Right cardiac atrium (tissue), 5 donors: Measurements from ENCODE around the gene LATS2. TPM values are rescaled to one million over a fixed set of nuclear protein-coding genes. Genes with fewer than 3 reads are reported as not detected.

ENCODE experiments used
- ATAC-seq, 2 donors: fragments of 200-7000 bp; cut with Tn5 transposase; one replicate each; pipeline versions ENCODE4 v1.8.0 to v1.9.1; 2020; ENCODE audit warnings: moderate library complexity in 2 of 2, mild to moderate bottlenecking in 1 of 2
- DNase-seq, 3 donors: peaks; one replicate each; pipeline ENCODE4 v3.0.0-alpha.2; 2020
- H3K27ac ChIP-seq: one replicate; pipeline ENCODE4 v1.5.1; 2013; ENCODE audit warnings: mild to moderate bottlenecking, low read length, control low read depth, moderate library complexity
- H3K27me3 ChIP-seq: one replicate; pipeline ENCODE4 v1.6.1; 2013; ENCODE audit not compliant: control insufficient read depth, insufficient read depth
- H3K4me1 ChIP-seq: one replicate; pipeline ENCODE4 v1.6.1; 2013; ENCODE audit warnings: low read length; ENCODE audit not compliant: control insufficient read depth, insufficient read depth
- H3K4me3 ChIP-seq: one replicate; pipeline ENCODE4 v1.5.1; 2013; ENCODE audit warnings: low read length, control low read depth
- H3K9me3 ChIP-seq: one replicate; pipeline ENCODE4 v1.6.1; 2013; ENCODE audit warnings: low read length; ENCODE audit not compliant: control insufficient read depth
- WGBS: extraction: QIAGEN DNeasy Blood & Tissue Kit; methylation state at CpG from one replicate; pipeline ENCODE4 v1.1.7; 2013; 5-methylcytosine and 5-hydroxymethylcytosine counted together
- intact Hi-C, 4 donors: fragments of 100-400 bp; cut with DNase I; formaldehyde crosslinking; loops; one replicate each; pipeline versions ENCODE4 v1.11.0 to v1.14.0; 2022 to 2023
- polyA plus RNA-seq: library from polyadenylated mRNA; stranded (reverse); fragments of 200-250 nt; gene quantifications from one replicate; pipeline ENCODE4 v1.2.3, GENCODE V29; 2013
- total RNA-seq, 4 donors: library from RNA; stranded (reverse); fragmentation: NEBNext Ultra II Directional; extraction: Animal tissue kit (Norgen Biotek cat#: 25700); gene quantifications; one replicate each; pipeline ENCODE4 v1.2.1, GENCODE V29; 2021
- donor health status: healthy with polysubstance abuse.
- donor health status: DM: no; HTN: yes; CAD: no.
- donor health status: DM: no; HTN: no; CAD: no.
- donor health status: DM: no; HTN: yes; CAD: no; lungs with severe emphysema.
- donor health status: DM: yes; HTN: yes; CAD: no.

The LATS2 gene
- total and polyA plus RNA-seq, 5 donors = 10.5 to 36.7 (median 23.6) TPM

DNA sequence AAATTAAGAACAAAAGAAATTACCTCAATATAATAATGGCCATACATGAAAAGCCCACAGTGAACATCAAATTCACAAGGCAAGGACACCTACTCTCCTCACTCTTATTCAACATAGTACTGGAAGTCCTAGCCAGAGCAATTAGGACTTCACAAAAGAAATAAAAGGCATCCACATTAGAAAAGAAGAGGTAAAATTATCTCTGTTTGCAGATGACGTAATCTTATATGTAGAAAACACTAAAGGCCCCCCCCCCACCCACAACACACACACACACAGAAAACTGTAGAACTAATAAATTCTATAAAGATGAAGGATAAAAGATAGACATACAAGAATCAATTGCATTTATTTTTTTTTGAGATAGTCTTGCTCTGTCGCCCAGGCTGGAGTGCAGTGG lies 25.5 kb upstream of the LATS2 start:
- no peak for ATAC-seq
- Histone ChIP-seq H3K4me1 (no peaks in the 10 kb centered on the region), H3K9me3 (no peaks in the 10 kb centered on the region), H3K4me3 (no peak overlapping the region), H3K27ac (no peak overlapping the region), H3K27me3 (no peaks in the 10 kb centered on the region)
- WGBS = 91% methylated on average over 2 of the region's 2 CpGs
- no peak for DNase-seq
- intact Hi-C loops = no loop called here

- H3K4me1 ChIP-seq = no peaks in the 10 kb centered on the region
- WGBS = 92% methylated on average over 7 of the region's 7 CpGs
- no peak for DNase-seq
- intact Hi-C loops = no loop called here
- H3K4me3 ChIP-seq = no peak overlapping the region
- H3K27me3 ChIP-seq = no peaks in the 10 kb centered on the region
- no peaks in the 10 kb centered on the region for H3K9me3 ChIP-seq
- ATAC-seq = no peak
- no peak overlapping the region for H3K27ac ChIP-seq
Measured at GRCh38 chr13:21081926-21082325, 20.5 kb upstream of the LATS2 start.

DNA sequence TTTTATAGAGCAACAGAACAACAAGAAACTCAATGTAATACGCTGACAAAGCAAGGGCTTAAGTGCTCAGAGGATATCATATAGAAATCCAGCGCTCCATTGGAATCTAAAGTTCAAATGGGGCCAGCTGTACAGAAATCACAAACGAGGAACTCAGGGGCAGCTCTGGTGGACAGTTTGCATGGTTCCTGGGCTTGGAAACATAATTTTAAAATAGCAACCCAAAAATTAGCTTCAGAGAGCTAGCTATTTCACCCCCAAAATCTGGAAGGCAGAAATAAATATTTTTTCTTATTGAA lies 19.2 kb upstream of the LATS2 start:
- no peak for ATAC-seq
- no peak overlapping the region for H3K27ac ChIP-seq
- 42% methylated on average over 3 of the region's 3 CpGs for WGBS
- no peaks in the 10 kb centered on the region for H3K4me1 ChIP-seq
- intact Hi-C loops = no loop called here
- no peak for DNase-seq
- no peak overlapping the region for H3K4me3 ChIP-seq
- H3K9me3 ChIP-seq = no peaks in the 10 kb centered on the region
- H3K27me3 ChIP-seq = no peaks in the 10 kb centered on the region

DNA sequence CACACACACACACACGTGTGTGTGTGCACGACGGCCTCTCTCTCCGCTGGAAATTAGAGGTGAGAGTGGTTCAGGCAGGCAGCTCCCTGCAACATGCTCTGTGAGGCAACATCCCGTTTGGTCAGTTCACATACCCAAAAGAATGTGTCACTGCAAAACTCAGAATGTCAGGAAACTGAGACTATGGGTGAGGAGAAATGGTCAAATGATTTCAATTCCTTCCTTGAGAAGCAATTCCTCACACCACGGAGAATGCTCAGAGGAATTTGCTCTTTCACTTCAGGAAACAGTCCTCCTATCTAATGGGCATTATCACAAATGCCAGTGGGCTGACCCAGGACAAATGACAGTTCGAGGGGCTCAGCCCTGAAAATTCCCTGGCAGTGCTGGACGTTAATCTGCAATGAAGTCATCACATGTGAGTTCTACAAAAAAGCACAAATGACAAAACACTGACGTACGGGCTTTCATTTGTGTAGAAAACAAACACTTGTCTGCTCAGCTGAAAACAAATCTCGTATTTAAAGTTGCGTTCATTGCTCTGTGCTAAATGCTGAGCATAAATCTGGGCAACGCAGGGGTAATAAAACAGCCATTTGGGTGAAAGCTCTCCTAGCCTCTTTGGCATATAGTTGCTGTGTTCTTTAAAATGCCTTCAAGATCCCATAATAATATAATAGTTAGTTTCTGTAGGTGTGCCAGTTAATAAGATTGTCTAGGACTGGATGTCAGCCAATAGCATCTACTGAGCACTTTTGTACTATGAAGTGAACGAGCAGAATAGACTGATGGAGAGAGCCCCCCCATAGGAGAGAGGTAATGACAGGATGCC lies 18.6 kb upstream of the LATS2 start:
- intact Hi-C loops = no loop called here
- peak overlapping the region; percentile 48 for H3K4me3 ChIP-seq
- DNase-seq (peak in 1 of 3 donors; percentile 59), ATAC-seq (peak; percentile 72 to 79)
- WGBS = 22% methylated on average over 14 of the region's 14 CpGs
- no peaks in the 10 kb centered on the region for H3K4me1 ChIP-seq
- peak overlapping the region; percentile 63 for H3K27ac ChIP-seq
- no peaks in the 10 kb centered on the region for H3K27me3 ChIP-seq
- H3K9me3 ChIP-seq = no peaks in the 10 kb centered on the region

DNA sequence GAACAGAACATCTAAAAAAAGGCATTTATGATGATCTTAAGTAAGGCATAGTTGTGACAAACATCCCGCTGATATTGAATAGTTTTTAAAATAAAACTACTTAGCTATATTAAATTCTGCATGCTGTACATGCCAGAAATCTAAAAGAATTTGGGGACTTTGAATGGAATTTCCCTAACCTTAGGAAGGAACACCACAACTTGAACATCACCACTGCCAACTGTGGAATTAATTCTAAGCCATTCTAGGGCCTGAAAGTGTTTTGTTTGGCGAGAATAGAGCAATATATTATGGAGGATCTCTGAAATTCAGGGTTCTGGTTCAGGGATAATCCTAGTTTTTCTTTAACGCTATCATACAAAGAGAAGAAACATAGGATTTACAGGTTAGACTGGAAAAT lies 17.8 kb upstream of the LATS2 start:
- no peaks in the 10 kb centered on the region for H3K27me3 ChIP-seq
- H3K4me1 ChIP-seq = no peaks in the 10 kb centered on the region
- no peak overlapping the region for H3K4me3 ChIP-seq
- H3K27ac ChIP-seq = no peak overlapping the region
- 90% methylated on average over 3 of the region's 3 CpGs for WGBS
- no peaks in the 10 kb centered on the region for H3K9me3 ChIP-seq
- intact Hi-C loops = no loop called here
- ATAC-seq = no peak
- no peak for DNase-seq

GRCh38 chr13:21078501-21078900 lies 17.1 kb upstream of the LATS2 start:
- Histone ChIP-seq H3K4me1 (peaks cover 2% of the 10 kb centered on the region), H3K9me3 (no peaks in the 10 kb centered on the region), H3K27ac (no peak overlapping the region), H3K27me3 (no peaks in the 10 kb centered on the region), H3K4me3 (no peak overlapping the region)
- no peak for DNase-seq
- intact Hi-C loops = no loop called here
- 83% methylated on average over 4 of the region's 4 CpGs for WGBS
- ATAC-seq = no peak

DNA sequence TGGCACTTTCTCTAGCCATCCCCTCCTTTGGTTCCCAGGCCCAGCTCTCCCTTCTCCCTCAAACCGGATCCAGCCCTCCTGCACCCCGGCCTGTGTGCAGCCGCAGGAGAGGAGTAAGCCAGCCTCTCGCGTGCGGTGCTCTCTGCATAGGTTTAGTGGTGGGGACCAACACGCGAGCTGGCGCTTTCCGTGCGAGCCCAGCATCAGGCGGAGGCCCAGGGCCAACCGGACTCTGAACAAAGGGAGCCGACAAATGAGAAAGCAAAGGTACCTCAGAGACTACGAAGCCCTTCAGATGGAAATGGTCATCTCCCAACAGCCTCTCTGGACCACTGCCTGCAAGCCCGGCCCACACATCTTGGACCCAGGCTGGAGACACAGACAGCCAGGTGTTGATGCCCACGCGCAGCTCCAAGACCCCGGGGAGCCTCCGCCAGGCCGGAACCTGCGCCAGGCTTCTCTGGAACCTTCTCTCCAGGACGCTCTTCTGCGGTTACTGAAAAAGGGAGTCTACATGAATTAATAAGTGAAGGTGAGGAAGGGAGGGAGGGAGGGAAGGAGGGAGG lies 16.5 kb upstream of the LATS2 start:
- Histone ChIP-seq H3K27me3 (no peaks in the 10 kb centered on the region), H3K4me3 (no peak overlapping the region), H3K27ac (no peak overlapping the region), H3K9me3 (no peaks in the 10 kb centered on the region), H3K4me1 (peaks cover 2% of the 10 kb centered on the region)
- WGBS = 95% methylated on average over 24 of the region's 24 CpGs
- intact Hi-C loops = no loop called here
- DNase-seq = peak in 1 of 3 donors; percentile 42
- no peak for ATAC-seq

GRCh38 chr13:21077076-21077787 lies 15.8 kb upstream of the LATS2 start:
- intact Hi-C loops = no loop called here

DNA sequence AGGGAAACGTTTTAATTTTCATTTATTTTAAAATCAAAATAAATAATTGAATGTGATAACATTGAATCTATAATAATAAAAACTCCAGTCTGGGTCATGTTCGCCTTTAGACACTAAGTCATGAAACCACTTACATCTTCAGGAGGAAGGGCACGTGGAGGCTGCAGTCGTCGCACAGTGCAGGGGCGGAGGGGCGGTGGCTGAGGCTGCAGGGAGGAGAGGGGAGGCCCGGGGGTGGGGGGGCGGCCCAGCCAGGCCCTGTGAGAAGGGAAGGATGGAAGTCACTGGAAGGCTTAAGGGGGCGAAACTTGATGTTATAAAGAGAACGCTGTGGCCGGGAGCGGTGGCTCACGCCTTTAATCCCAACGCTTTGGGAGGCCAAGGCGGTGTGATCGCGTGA lies 14.9 kb upstream of the LATS2 start:
- DNase-seq (no peak), ATAC-seq (no peak)
- intact Hi-C loops = no loop called here
- no peaks in the 10 kb centered on the region for H3K27me3 ChIP-seq
- no peaks in the 10 kb centered on the region for H3K9me3 ChIP-seq
- no peak overlapping the region for H3K27ac ChIP-seq
- peak overlapping the region; percentile 87 for H3K4me3 ChIP-seq
- peaks cover 2% of the 10 kb centered on the region for H3K4me1 ChIP-seq
- WGBS = 71% methylated on average over 18 of the region's 18 CpGs

More at GRCh38 chr13:21077076-21077787, 15.8 kb upstream of the LATS2 start:
- no peaks in the 10 kb centered on the region for H3K27me3 ChIP-seq
- H3K4me3 ChIP-seq = no peak overlapping the region
- H3K27ac ChIP-seq = no peak overlapping the region
- ATAC-seq (no peak), DNase-seq (no peak)
- peaks cover 2% of the 10 kb centered on the region for H3K4me1 ChIP-seq
- WGBS = 94% methylated on average over 20 of the region's 20 CpGs
- no peaks in the 10 kb centered on the region for H3K9me3 ChIP-seq

DNA sequence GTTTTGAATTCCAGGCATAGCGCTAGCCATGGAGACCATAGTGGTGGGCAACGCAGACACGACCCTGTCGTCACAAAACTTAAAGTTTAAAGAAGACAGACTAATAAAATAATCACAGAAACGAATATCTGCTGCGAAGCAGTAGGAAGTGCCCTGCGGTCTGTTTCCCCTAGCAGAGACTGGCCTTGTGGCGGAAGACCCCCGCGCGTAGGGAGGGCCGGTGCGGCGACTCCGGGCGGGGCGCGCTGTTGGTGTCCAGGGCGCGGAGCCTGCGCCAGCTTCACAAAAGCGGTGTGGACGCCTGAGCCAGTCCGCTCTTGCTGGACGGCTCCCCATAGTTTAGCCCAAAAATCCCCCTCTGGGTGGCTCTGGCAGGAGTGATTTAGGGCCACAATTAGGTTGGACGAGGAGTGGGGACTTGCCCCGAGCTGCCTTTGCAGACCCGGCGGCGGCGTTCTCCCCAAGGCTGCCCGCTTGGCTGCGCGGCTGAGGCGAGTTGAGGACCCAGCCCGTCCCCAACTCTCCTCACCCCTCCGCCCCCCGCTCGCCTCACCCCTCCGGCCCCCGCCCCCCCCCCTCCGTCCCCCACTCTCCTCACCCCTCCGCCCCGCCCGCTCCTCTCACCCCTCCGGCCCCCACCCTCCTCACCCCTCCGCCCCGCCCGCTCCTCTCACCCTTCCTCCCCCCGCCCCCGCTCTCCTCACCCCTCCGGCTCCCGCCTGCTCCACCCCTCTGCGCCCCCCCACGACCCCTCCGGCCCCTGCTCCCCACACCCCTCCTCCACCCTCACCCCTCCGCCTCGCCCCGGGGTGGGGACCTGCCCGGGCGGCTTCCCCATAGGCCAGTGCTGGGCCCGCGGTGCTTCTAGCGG lies 14.2 kb upstream of the LATS2 start:
- 5% methylated on average over 57 of the region's 64 CpGs for WGBS
- DNase-seq (peak in 2 of 3 donors; percentile 80 to 82), ATAC-seq (peak; percentile 72 to 79)
- no peaks in the 10 kb centered on the region for H3K27me3 ChIP-seq
- peak overlapping the region; percentile 87 for H3K4me3 ChIP-seq
- H3K4me1 ChIP-seq = peaks cover 2% of the 10 kb centered on the region
- H3K27ac ChIP-seq = peak overlapping the region; percentile 59
- H3K9me3 ChIP-seq = no peaks in the 10 kb centered on the region
- intact Hi-C loops = no loop called here
